Activated CD4-positive, CD25-positive, alpha-beta regulatory T cell treated with anti-CD3 and anti-CD28 coated beads, Interleukin-2, amount 50 U/mL, for 24 hours (primary cell): ENCODE data around the gene SEPTIN8.

ENCODE experiments used
- ATAC-seq, 2 donors: fragments of 150-1000 bp; cut with Tn5 transposase; one replicate each; pipeline ENCODE4 v1.10.0; 2021; ENCODE audit warnings: mild to moderate bottlenecking in 1 of 2, moderate library complexity in 1 of 2

Gene SEPTIN8

GRCh38 chr5:132764051-132764450 is 13.0 kb downstream of the SEPTIN8 start:
- no peak for ATAC-seq

GRCh38 chr5:132763181-132764036 is 13.6 kb downstream of the SEPTIN8 start:
- ATAC-seq, result no peak

GRCh38 chr5:132762246-132763000 is 14.6 kb downstream of the SEPTIN8 start:
- no peak for ATAC-seq

- no peak for ATAC-seq
These were observed 15.5 kb downstream of the SEPTIN8 start for GRCh38 chr5:132761321-132762240.

GRCh38 chr5:132760601-132761317 is 16.3 kb downstream of the SEPTIN8 start:
- no peak for ATAC-seq

GRCh38 chr5:132760049-132760420 is 17.0 kb downstream of the SEPTIN8 start:
- ATAC-seq, result no peak

GRCh38 chr5:132759114-132760048 is 17.7 kb downstream of the SEPTIN8 start:
- ATAC-seq, result no peak

GRCh38 chr5:132758451-132758850 is 18.6 kb downstream of the SEPTIN8 start:
- no peak for ATAC-seq

GRCh38 chr5:132756542-132756941 is 20.5 kb downstream of the SEPTIN8 start:
- no peak for ATAC-seq

GRCh38 chr5:132754947-132755346 is 22.1 kb downstream of the SEPTIN8 start:
- ATAC-seq, result no peak

GRCh38 chr5:132754111-132754510 is 22.9 kb downstream of the SEPTIN8 start:
- no peak for ATAC-seq

GRCh38 chr5:132753135-132753987 is 23.7 kb downstream of the SEPTIN8 start:
- peak; percentile 29 to 36 for ATAC-seq

GRCh38 chr5:132752581-132753125 is 24.4 kb downstream of the SEPTIN8 start:
- no peak for ATAC-seq

- no peak for ATAC-seq
These were observed 25.0 kb downstream of the SEPTIN8 start for GRCh38 chr5:132751971-132752580.

- peak; percentile 53 to 65 for ATAC-seq
These were observed 25.6 kb downstream of the SEPTIN8 start for GRCh38 chr5:132751444-132751843.

GRCh38 chr5:132750471-132751230 is 26.4 kb downstream of the SEPTIN8 start:
- no peak for ATAC-seq

- ATAC-seq, result no peak
These were observed 27.5 kb downstream of the SEPTIN8 start for GRCh38 chr5:132749506-132749905.

GRCh38 chr5:132748522-132749000 is 28.5 kb downstream of the SEPTIN8 start:
- no peak for ATAC-seq
